Measurements from ENCODE around the gene FIP1L1.

GRCh38 chr4:53499791-53500190 lies 122.3 kb downstream of the FIP1L1 start:
- TF ChIP-seq GATA3 (IDR thresholded peaks at IDR 0.05; ENCODE audit: low read depth, low read length) (no peak), GATA2 (IDR thresholded peaks at IDR 0.05; ENCODE audit: low read depth, low read length) (no peak)

Data from SH-SY5Y (cell line).